Uterus (tissue), 2 donors: ENCODE data around the gene BAHCC1.

Experiments
- POLR2A ChIP-seq, 2 donors: fragments of 450-650 bp; IDR thresholded peaks; one replicate each; pipeline ENCODE4 v1.6.1; 2016; ENCODE audit warnings: antibody characterized with exemption in 2 of 2, mild to moderate bottlenecking in 1 of 2, moderate library complexity in 1 of 2
- TF ChIP-seq, protein P1 (sequence below), 4 experiments: fragments of 200-600 bp in 2 of 4; fragments of 450-650 bp in 2 of 4; sonication (generic) in 2 of 4; IDR thresholded peaks; one replicate each; pipeline ENCODE4 v1.5.1; 2016 to 2019; ENCODE audit warnings: antibody characterized with exemption in 4 of 4, mild to moderate bottlenecking in 2 of 4, moderate library complexity in 1 of 4

DNA sequence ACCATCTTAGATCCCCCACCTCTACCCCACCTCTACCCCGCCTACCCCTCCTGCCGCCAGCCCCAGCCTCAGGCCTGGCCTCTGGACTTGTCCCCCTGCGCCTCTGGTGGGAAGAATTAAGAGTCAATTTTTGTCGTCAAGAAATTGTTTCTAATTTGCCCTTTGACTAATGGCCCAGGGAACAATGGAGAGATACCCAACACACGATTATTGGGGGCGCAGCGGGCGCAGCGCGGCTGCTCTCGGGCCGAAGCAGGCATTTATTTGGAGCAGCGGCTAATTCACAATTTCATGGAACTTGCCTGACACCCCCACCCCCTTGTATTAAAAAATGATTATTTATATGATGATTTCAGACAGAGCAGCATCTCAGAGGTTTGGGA is 4.4 kb upstream of the BAHCC1 start:
- TF ChIP-seq, protein P1, sequence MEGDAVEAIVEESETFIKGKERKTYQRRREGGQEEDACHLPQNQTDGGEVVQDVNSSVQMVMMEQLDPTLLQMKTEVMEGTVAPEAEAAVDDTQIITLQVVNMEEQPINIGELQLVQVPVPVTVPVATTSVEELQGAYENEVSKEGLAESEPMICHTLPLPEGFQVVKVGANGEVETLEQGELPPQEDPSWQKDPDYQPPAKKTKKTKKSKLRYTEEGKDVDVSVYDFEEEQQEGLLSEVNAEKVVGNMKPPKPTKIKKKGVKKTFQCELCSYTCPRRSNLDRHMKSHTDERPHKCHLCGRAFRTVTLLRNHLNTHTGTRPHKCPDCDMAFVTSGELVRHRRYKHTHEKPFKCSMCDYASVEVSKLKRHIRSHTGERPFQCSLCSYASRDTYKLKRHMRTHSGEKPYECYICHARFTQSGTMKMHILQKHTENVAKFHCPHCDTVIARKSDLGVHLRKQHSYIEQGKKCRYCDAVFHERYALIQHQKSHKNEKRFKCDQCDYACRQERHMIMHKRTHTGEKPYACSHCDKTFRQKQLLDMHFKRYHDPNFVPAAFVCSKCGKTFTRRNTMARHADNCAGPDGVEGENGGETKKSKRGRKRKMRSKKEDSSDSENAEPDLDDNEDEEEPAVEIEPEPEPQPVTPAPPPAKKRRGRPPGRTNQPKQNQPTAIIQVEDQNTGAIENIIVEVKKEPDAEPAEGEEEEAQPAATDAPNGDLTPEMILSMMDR (IDR thresholded peaks at IDR 0.05), result no peak
- no peak for TF ChIP-seq POLR2A (IDR thresholded peaks at IDR 0.05)
